RWPE1 (cell line): Measurements from ENCODE around the gene PDE4D.

Experiments
- CTCF ChIA-PET: fragments of 350-600 bp; sonication (Branson Sonifier 250); formaldehyde crosslinking; extraction: SDS; loops from one replicate; lab custom pipeline; 2021; lab: Yijun Ruan, JAX
- POLR2A ChIA-PET: fragments of 400-600 bp; formaldehyde crosslinking; extraction: SDS; loops from one replicate; lab custom pipeline; 2020; ENCODE audit warnings: antibody characterized with exemption; ENCODE audit not compliant: low non-redundant PET; lab: Yijun Ruan, JAX
- DNase-seq: peaks from one replicate; pipeline ENCODE4 v3.0.0; 2012; ENCODE audit warnings: low spot score
- H3K27ac ChIP-seq: fragments of 450-650 bp; 2 replicates; pipeline ENCODE4 v1.5.1; 2017
- CTCF ChIP-seq: fragments of 450-650 bp; conservative IDR thresholded peaks from 2 replicates; pipeline ENCODE4 v1.5.1; 2017; ENCODE audit warnings: low read depth, mild to moderate bottlenecking

PDE4D gene

GRCh38 chr5:58939664-58940063, 953.9 kb downstream of the PDE4D start:
- ChIA-PET CTCF (no interaction called here), POLR2A (no interaction called here)
- H3K27ac ChIP-seq, result no peak overlapping the region
- no peak for TF ChIP-seq CTCF
- no peak for DNase-seq

- ChIA-PET CTCF (no interaction called here), POLR2A (no interaction called here)
- no peak overlapping the region for H3K27ac ChIP-seq
- TF ChIP-seq CTCF, result no peak
- no peak for DNase-seq
These were observed 954.7 kb downstream of the PDE4D start for GRCh38 chr5:58938563-58939424.

GRCh38 chr5:58937031-58937681, 956.4 kb downstream of the PDE4D start:
- DNase-seq, result no peak
- ChIA-PET POLR2A (no interaction called here), CTCF (no interaction called here)
- H3K27ac ChIP-seq, result no peak overlapping the region
- no peak for TF ChIP-seq CTCF

- no peak for TF ChIP-seq CTCF
- no peak overlapping the region for H3K27ac ChIP-seq
- no peak for DNase-seq
- ChIA-PET CTCF (no interaction called here), POLR2A (no interaction called here)
These were observed 958.9 kb downstream of the PDE4D start for GRCh38 chr5:58934629-58935097.

- DNase-seq, result no peak
- TF ChIP-seq CTCF, result no peak
- no peak overlapping the region for H3K27ac ChIP-seq
- CTCF ChIA-PET, result no interaction called here
- POLR2A ChIA-PET, result no interaction called here
These were observed 959.5 kb downstream of the PDE4D start for GRCh38 chr5:58933891-58934628.

GRCh38 chr5:58932057-58932612, 961.4 kb downstream of the PDE4D start:
- CTCF ChIA-PET, result no interaction called here

More at GRCh38 chr5:58932057-58932612, 961.4 kb downstream of the PDE4D start:
- no peak for DNase-seq
- POLR2A ChIA-PET, result no interaction called here
- no peak for TF ChIP-seq CTCF
- H3K27ac ChIP-seq, result no peak overlapping the region
